Activated naive CD4-positive, alpha-beta T cell treated with anti-CD3 and anti-CD28 coated beads, Interleukin-2, amount 10 ng/mL, durations not matched to agents 7 days and 5 days (primary cell): ENCODE data around the gene DCLK1.

Source experiments
- CTCF ChIA-PET: fragments of 350-600 bp; sonication (Branson Sonifier 250); formaldehyde crosslinking; loops from one replicate; lab custom pipeline; 2021; ENCODE audit warnings: antibody characterized with exemption; lab: Charles Lee
- DNase-seq: peaks from one replicate; pipeline ENCODE4 v3.0.0-alpha.2; 2020
- H3K27ac Mint-ChIP-seq: one replicate; pipeline ENCODE4 v1.8.0; 2021; ENCODE audit warnings: mild to moderate bottlenecking, moderate library complexity, mixed read lengths
- H3K27me3 Mint-ChIP-seq: one replicate; pipeline ENCODE4 v1.8.0; 2021; ENCODE audit warnings: mild to moderate bottlenecking, mixed read lengths
- H3K36me3 Mint-ChIP-seq: one replicate; pipeline ENCODE4 v1.8.0; 2021; ENCODE audit warnings: mixed read lengths
- H3K4me1 Mint-ChIP-seq: one replicate; pipeline ENCODE4 v1.8.0; 2021; ENCODE audit warnings: mixed read lengths
- H3K4me3 Mint-ChIP-seq: one replicate; pipeline ENCODE4 v1.8.0; 2021; ENCODE audit warnings: mild to moderate bottlenecking, moderate library complexity, mixed read lengths
- H3K9me3 Mint-ChIP-seq: one replicate; pipeline ENCODE4 v1.8.0; 2021; ENCODE audit warnings: mixed read lengths

Gene DCLK1

DNA sequence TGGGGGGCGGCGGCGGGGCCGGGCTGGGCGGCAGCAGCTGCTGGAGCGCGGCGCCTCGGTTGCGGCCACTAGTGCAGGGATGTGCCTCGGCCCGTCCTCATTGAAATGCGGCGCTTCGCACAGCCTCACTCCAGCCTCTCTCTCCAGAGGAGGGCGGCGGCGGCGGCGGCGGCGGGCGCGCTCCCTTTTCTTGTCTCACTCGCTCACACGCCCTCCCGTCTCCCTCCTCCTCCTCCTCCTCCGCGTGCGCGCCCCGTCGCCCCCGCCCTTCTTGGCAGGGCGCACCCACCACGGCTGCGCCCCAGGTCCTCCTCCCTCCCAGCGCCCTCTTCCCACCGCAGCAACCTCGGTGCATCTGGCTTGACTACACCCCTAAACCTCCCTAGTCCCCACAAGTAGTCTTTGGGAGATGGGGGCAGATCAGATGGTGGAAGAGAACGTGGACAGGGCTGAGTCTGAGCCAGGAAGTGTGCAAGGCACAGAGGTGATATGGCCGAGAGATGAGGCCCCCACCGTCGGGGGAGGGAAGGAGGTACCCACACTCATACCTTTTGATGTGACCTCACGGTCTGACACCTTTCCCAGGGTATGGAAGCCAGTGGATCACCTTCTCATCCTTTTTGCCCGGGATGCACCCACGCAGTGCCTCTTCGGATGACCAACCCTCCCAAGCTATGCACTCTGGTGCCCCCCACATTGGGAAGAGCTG is at the start of gene DCLK1:
Gene DCLK1 (minus strand): TSS at position 161 of the 709 bp plus-strand sequence.
- H3K27ac Mint-ChIP-seq = no peak within 1 kb of the TSS
- H3K4me1 Mint-ChIP-seq = no peaks in the 10 kb centered on the region
- no peak within 1 kb of the TSS for H3K4me3 Mint-ChIP-seq
- DNase-seq = no peak
- H3K9me3 Mint-ChIP-seq = no peaks in the 10 kb centered on the region
- CTCF ChIA-PET = no interaction called here
- no peaks in the 10 kb centered on the region for H3K36me3 Mint-ChIP-seq
- H3K27me3 Mint-ChIP-seq = peaks cover 34% of the 10 kb centered on the region

DNA sequence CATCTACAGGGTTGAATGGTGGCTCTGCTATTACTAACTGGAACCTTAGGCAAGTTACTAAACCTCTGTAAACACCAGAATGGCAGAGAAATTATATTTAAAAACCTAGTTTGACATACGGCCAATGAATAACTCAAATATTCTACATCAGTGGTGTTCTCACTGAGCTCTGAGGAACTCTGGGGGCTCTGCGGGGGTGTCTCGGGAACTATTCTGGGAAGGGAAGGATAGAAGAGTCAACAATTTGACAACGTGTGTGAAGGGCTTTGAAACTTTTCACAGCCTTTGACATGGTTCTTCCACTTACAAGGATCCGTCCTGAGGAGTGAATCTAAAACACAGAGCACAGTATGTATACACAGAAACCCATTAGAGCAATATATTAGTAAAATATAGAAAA is 44.4 kb upstream of the DCLK1 start:
- no peak for DNase-seq
- Mint-ChIP-seq H3K4me1 (no peaks in the 10 kb centered on the region), H3K27ac (no peak overlapping the region), H3K27me3 (no peaks in the 10 kb centered on the region), H3K4me3 (no peak overlapping the region), H3K36me3 (no peaks in the 10 kb centered on the region), H3K9me3 (no peaks in the 10 kb centered on the region)
- CTCF ChIA-PET = no interaction called here

DNA sequence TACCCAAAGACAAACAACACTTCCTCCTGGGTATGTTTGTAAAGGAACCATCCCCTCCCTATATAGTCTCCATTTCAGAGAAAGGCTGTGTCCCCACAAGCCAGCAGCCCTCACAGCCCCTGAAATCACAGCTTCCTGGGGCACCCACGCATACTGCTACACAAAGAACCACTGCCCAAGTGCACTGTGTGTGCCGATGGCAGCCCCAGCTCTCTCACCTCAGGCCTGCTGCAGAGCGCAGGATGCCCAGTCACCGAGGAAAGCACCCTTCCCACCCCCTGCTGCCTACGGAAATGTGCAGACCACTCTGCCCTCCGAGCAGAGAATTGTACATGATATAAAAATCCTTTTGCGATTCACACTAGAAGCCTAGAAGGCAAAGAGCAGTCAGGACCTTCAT is 43.7 kb upstream of the DCLK1 start:
- Mint-ChIP-seq H3K36me3 (no peaks in the 10 kb centered on the region), H3K27ac (no peak overlapping the region), H3K4me3 (no peak overlapping the region), H3K9me3 (no peaks in the 10 kb centered on the region), H3K4me1 (no peaks in the 10 kb centered on the region), H3K27me3 (no peaks in the 10 kb centered on the region)
- DNase-seq = no peak
- CTCF ChIA-PET = no interaction called here

GRCh38 chr13:36173571-36174322 is 42.6 kb upstream of the DCLK1 start:
- H3K27ac Mint-ChIP-seq = no peak overlapping the region
- no peaks in the 10 kb centered on the region for H3K36me3 Mint-ChIP-seq
- no peaks in the 10 kb centered on the region for H3K9me3 Mint-ChIP-seq
- DNase-seq = no peak
- no peak overlapping the region for H3K4me3 Mint-ChIP-seq
- CTCF ChIA-PET = no interaction called here
- no peaks in the 10 kb centered on the region for H3K27me3 Mint-ChIP-seq
- no peaks in the 10 kb centered on the region for H3K4me1 Mint-ChIP-seq

DNA sequence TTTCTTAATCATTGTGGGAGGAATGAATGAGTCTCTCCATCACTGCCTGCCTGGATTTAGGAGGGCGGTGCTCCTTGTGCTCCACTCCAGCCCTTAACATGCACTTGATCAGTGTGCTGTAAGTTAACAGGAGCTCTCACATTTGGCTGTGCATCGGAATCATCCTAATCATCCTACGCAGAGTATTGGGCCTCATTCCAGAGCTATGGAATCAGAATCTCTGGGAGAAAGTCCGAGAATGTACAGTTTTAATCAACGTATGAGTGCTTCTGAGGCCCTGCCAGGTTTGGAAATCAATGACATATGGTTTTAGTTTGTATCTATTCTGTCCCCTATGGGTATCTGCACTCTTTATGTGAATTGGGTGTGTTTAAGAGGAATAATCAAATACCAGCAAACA is 34.9 kb upstream of the DCLK1 start:
- Mint-ChIP-seq H3K9me3 (no peaks in the 10 kb centered on the region), H3K27ac (no peak overlapping the region), H3K27me3 (no peaks in the 10 kb centered on the region), H3K4me1 (no peaks in the 10 kb centered on the region), H3K4me3 (no peak overlapping the region), H3K36me3 (no peaks in the 10 kb centered on the region)
- CTCF ChIA-PET = no interaction called here
- no peak for DNase-seq

DNA sequence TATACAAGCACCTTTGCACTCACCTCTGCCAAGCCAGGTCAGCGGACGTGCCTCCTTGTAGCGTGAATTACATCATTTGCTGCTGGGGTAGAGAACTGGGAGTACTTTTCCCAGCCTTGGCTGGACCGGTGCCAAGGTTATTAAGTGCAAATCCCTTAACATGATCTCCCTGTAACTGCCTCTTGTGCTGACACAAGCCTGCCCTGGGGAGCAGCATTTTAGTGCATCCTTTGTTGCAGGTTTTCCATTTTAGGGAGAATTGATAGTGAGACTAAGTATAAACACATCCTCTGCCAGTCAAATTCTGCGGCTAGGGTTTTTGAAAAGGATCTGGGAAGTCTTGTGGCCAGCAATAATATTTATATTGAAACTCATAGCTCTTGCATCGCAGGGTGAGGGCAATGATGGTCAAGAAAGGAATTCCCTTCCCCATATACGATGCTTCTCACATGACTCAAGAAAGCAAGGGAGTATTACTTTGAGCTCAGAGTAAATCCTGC is 32.7 kb upstream of the DCLK1 start:
- Mint-ChIP-seq H3K9me3 (no peaks in the 10 kb centered on the region), H3K36me3 (no peaks in the 10 kb centered on the region), H3K4me3 (no peak overlapping the region), H3K27ac (no peak overlapping the region), H3K27me3 (no peaks in the 10 kb centered on the region), H3K4me1 (no peaks in the 10 kb centered on the region)
- CTCF ChIA-PET = no interaction called here
- no peak for DNase-seq

GRCh38 chr13:36163286-36163685 is 32.1 kb upstream of the DCLK1 start:
- no peak for DNase-seq
- H3K27me3 Mint-ChIP-seq = no peaks in the 10 kb centered on the region
- H3K36me3 Mint-ChIP-seq = no peaks in the 10 kb centered on the region
- no peak overlapping the region for H3K27ac Mint-ChIP-seq
- CTCF ChIA-PET = no interaction called here
- no peak overlapping the region for H3K4me3 Mint-ChIP-seq
- no peaks in the 10 kb centered on the region for H3K9me3 Mint-ChIP-seq
- H3K4me1 Mint-ChIP-seq = no peaks in the 10 kb centered on the region

GRCh38 chr13:36160297-36160696 is 29.1 kb upstream of the DCLK1 start:
- H3K4me3 Mint-ChIP-seq = no peak overlapping the region
- no peaks in the 10 kb centered on the region for H3K9me3 Mint-ChIP-seq
- CTCF ChIA-PET = no interaction called here
- no peak for DNase-seq
- H3K27ac Mint-ChIP-seq = no peak overlapping the region
- H3K4me1 Mint-ChIP-seq = no peaks in the 10 kb centered on the region
- no peaks in the 10 kb centered on the region for H3K27me3 Mint-ChIP-seq
- no peaks in the 10 kb centered on the region for H3K36me3 Mint-ChIP-seq

- CTCF ChIA-PET = no interaction called here
- Mint-ChIP-seq H3K27me3 (peaks cover 8% of the 10 kb centered on the region), H3K4me3 (no peak overlapping the region), H3K4me1 (no peaks in the 10 kb centered on the region), H3K9me3 (no peaks in the 10 kb centered on the region), H3K27ac (no peak overlapping the region), H3K36me3 (no peaks in the 10 kb centered on the region)
- no peak for DNase-seq
These were observed 27.4 kb upstream of the DCLK1 start for GRCh38 chr13:36158611-36159010.

- Mint-ChIP-seq H3K27me3 (peaks cover 8% of the 10 kb centered on the region), H3K36me3 (no peaks in the 10 kb centered on the region), H3K27ac (no peak overlapping the region), H3K9me3 (no peaks in the 10 kb centered on the region), H3K4me1 (no peaks in the 10 kb centered on the region), H3K4me3 (no peak overlapping the region)
- no peak for DNase-seq
- CTCF ChIA-PET = no interaction called here
These were observed 26.3 kb upstream of the DCLK1 start for GRCh38 chr13:36157480-36157879.

GRCh38 chr13:36154567-36155291 is 23.5 kb upstream of the DCLK1 start:
- Mint-ChIP-seq H3K27me3 (peaks cover 8% of the 10 kb centered on the region), H3K9me3 (peaks cover 2% of the 10 kb centered on the region)
- no peak for DNase-seq

GRCh38 chr13:36151591-36151990 is 20.4 kb upstream of the DCLK1 start:
- DNase-seq = no peak
- CTCF ChIA-PET = no interaction called here
- Mint-ChIP-seq H3K27me3 (peaks cover 8% of the 10 kb centered on the region), H3K4me1 (no peaks in the 10 kb centered on the region), H3K9me3 (peaks cover 2% of the 10 kb centered on the region), H3K36me3 (no peaks in the 10 kb centered on the region), H3K27ac (no peak overlapping the region), H3K4me3 (no peak overlapping the region)

More at GRCh38 chr13:36154567-36155291, 23.5 kb upstream of the DCLK1 start:
- no peak overlapping the region for H3K4me3 Mint-ChIP-seq
- H3K36me3 Mint-ChIP-seq = no peaks in the 10 kb centered on the region
- H3K4me1 Mint-ChIP-seq = no peaks in the 10 kb centered on the region
- CTCF ChIA-PET = no interaction called here
- H3K27ac Mint-ChIP-seq = no peak overlapping the region

GRCh38 chr13:36148446-36148845 is 17.3 kb upstream of the DCLK1 start:
- CTCF ChIA-PET = no interaction called here
- H3K36me3 Mint-ChIP-seq = no peaks in the 10 kb centered on the region
- DNase-seq = no peak
- H3K4me1 Mint-ChIP-seq = no peaks in the 10 kb centered on the region
- H3K9me3 Mint-ChIP-seq = peaks cover 2% of the 10 kb centered on the region
- no peak overlapping the region for H3K4me3 Mint-ChIP-seq
- no peaks in the 10 kb centered on the region for H3K27me3 Mint-ChIP-seq
- no peak overlapping the region for H3K27ac Mint-ChIP-seq

DNA sequence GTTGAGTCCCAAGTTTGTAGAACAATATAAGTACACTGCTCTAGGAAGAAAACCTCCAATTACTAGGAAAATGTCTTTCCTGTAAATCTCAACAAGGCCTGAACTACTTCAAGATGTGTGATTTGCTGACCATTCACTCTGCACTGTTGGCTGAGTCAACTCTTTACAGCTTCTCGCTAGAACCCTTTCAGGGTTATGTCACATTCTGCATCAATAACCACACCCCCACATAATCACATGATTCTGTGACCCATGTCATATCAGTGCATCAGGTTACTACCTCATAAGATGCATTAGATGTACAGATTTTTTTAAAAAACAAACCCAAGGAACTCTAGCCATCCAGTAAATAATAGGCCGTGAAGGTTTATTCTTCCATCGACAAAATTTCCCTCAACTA is 16.1 kb upstream of the DCLK1 start:
- Mint-ChIP-seq H3K9me3 (peaks cover 2% of the 10 kb centered on the region), H3K4me1 (no peaks in the 10 kb centered on the region), H3K4me3 (no peak overlapping the region), H3K27ac (no peak overlapping the region), H3K36me3 (no peaks in the 10 kb centered on the region), H3K27me3 (no peaks in the 10 kb centered on the region)
- CTCF ChIA-PET = no interaction called here
- no peak for DNase-seq
